HG03095 (cell line): Measurements from ENCODE around the gene MEMO1.
"Not testable (repeated sequence)": the region's sequence is repeated elsewhere in the genome, so short reads cannot be mapped to it uniquely, and the experiment has no call there.

Experiments used
- ATAC-seq: cut with Tn5 transposase; IDR thresholded peaks from one replicate; pipeline ENCODE4 v1.9.1; 2021; ENCODE audit warnings: moderate library complexity; ENCODE audit not compliant: unreplicated experiment

MEMO1 gene

GRCh38 chr2:32010670-32011484 lies at the start of gene MEMO1:
MEMO1 (minus strand) TSS chr2:32011008; CDS start chr2:32010247, 761 bp downstream.
- peak; percentile 65 for ATAC-seq

- ATAC-seq = no peak
These were observed 49.5 kb upstream of the MEMO1 start for GRCh38 chr2:32060266-32060665.

- ATAC-seq = no peak
These were observed 47.3 kb upstream of the MEMO1 start for GRCh38 chr2:32058130-32058529.

- ATAC-seq = not testable (repeated sequence)
These were observed 43.8 kb upstream of the MEMO1 start for GRCh38 chr2:32054583-32054982.

- no peak for ATAC-seq
These were observed 41.1 kb upstream of the MEMO1 start for GRCh38 chr2:32051836-32052439.

- no peak for ATAC-seq
These were observed 32.8 kb upstream of the MEMO1 start for GRCh38 chr2:32043561-32043960.

DNA sequence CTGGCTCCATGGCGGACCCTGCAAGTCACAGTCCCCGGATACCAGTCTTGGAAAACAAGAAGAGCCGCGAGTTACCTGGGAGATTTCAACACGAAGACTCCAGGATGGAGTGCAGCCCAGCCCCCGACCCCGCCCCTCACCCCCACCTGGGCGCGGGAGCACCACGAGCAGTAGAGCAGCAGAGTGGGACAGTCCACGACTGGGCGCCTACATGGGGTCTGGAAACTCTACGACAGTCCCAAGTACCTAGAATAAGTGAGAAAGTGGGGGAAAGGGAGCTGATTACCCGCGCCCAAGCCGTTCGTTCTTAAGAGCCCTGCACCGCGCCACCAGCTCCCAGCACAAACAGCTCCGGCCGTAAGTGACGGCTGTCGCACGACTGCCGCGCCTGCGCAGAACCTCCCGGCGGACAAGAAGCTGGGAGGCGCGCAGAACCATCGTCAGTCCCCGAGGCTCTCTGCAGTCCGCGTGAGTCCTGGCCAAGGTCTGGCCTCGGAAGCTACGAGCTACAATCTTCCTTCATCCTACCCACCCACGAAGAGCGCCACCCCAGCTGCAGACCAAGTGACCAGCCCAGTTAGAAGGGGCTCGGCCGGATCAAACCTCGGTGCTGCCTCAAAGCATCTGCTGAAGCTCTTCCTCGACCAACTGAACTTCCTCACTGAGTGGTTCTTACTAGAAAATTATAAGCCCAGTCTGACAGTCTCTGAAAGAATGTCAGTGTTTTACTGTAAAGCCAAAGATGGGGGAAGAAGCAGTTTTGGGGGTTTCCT lies 28.8 kb upstream of the MEMO1 start, which contains the start of gene DPY30:
Gene DPY30, minus strand, starts transcription at position 359 of the 773 bp plus-strand sequence. Its CDS starts 349 bp downstream, at position 10.
- ATAC-seq = peak; percentile 78

- not testable (repeated sequence) for ATAC-seq
These were observed 23.5 kb upstream of the MEMO1 start for GRCh38 chr2:32034198-32034887.

GRCh38 chr2:32018789-32019482 lies 8.1 kb upstream of the MEMO1 start:
- ATAC-seq = not testable (repeated sequence)

- ATAC-seq = no peak
These were observed 2.1 kb upstream of the MEMO1 start for GRCh38 chr2:32012872-32013271.

DNA sequence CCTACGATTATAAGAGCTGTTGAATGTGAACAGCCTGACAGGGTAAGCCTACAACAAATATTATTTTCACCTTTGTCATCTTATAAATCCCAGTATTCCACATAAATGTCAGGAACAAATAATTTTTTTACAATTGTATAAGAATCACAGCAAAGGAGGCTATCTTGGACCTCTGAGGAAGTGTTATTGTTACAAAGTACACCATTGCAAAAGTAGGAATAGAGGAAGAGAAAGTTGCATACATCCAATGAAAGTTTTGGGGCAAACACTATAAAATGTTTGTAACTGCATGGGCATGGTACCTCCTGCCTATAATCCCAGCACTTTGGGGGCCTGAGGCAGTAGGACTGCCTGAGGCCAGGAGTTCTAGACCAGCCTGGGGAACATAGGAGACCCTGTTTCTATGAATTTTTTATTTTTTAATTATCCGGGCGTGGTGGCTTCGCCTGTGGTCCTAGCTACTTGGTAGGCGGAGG lies 715 bp upstream of the MEMO1 start:
- no peak for ATAC-seq

DNA sequence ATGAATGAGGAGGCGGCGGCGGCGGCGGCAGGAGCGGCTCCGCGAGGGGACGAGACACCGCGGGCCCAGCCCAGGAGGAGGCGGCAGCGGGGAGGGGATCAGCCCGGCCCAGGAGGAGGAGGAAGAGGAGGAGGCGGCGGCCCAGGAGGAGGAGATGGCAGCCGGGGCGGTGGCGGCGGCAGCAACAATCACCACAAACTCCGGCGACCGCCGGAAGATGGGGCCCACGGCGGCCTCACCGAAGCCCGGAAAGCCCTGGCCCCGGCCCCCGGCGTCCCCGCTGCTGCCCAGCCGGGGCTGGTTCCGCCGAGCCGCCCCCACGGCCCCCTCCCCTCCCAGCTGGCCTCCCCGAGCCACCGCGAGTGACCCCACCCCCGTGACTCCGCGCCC lies 533 bp downstream of the MEMO1 start:
- peak; percentile 47 for ATAC-seq

GRCh38 chr2:32009516-32010256 lies 1.1 kb downstream of the MEMO1 start:
- ATAC-seq = peak; percentile 18

- ATAC-seq = no peak
These were observed 1.8 kb downstream of the MEMO1 start for GRCh38 chr2:32008805-32009515.

DNA sequence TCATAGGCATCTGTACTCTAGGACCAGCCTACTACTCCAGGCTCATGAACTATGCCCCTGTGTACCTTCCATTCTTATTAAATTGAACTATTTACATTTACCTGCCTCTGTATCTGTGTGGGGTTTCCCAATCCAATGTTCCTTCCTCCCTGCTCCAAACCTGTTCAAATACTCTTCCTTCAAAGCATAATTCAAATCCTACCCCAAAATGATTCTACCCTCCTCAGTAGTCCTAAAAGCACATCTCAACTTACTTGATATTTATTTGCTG lies 3.8 kb downstream of the MEMO1 start:
- ATAC-seq = no peak

DNA sequence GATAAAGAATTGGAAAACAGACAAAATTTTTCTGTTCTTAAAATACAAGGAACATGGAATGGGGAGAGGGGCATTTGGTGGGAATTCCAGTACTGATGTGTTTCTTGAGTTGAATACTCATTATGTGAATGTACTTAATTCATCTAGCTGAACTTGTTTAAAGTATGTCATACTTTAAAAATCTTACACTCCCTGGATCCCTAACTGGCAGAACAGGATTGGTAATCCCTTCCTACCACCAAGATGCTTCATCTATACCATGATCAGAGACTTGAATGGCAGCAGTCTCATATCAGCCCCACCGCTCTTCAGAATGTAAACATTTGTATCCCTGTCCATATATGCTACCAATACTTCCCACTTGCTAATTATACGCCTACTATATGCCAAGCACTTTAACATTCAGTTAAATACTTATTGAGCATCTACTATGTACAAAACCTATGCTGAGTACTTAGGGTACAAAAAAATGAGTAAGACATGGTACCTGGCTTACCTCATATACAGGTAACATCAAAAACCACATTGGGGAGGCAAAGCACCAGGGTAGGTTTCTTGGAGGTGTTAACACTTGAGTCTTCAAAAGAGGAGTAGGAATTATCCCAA lies 5.3 kb downstream of the MEMO1 start:
- no peak for ATAC-seq

DNA sequence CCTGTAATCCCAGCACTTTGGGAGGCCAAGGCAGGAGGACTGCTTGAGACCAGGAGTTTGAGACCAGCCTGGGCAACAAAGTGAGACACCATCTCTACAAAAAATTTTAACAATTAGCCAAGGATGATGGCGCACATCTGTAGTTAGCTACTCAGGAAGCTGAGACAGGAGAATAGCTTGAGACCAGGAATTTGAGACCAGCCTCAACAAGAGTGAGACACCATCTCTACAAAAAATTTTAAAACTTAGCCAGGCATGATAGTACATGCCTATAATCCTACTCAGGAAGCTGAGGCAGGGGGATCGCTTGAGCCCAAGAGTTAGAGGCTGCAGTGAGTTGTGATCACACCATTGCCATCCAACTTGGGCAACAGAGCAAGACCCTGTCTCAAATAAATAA lies 7.0 kb downstream of the MEMO1 start:
- ATAC-seq = no peak

- ATAC-seq = no peak
These were observed 8.4 kb downstream of the MEMO1 start for GRCh38 chr2:32002406-32002805.

- no peak for ATAC-seq
These were observed 11.4 kb downstream of the MEMO1 start for GRCh38 chr2:31999438-31999837.
